Measurements from ENCODE around the gene ELOVL5. TPM values are rescaled to one million over a fixed set of nuclear protein-coding genes. Genes with fewer than 3 reads are reported as not detected.

The ELOVL5 gene
- total and polyA plus RNA-seq, 2 donors (not counting 1 experiment from before 2014, with no cell fraction given) = 128 to 144 TPM

- POLR2A ChIA-PET = no interaction called here
- Mint-ChIP-seq H3K4me1 (peaks cover 76% of the 10 kb centered on the region), H3K27ac (peak overlapping the region; percentile 47), H3K27me3 (no peaks in the 10 kb centered on the region), H3K9me3 (ENCODE audit: insufficient read depth) (peaks cover 4% of the 10 kb centered on the region), H3K4me3 (peak overlapping the region; percentile 17)
- H3K4me3 ChIP-seq (ENCODE audit: control extremely low read depth in 1 of 5, extremely low read depth in 1 of 5, insufficient read depth in 1 of 5, low read depth in 2 of 5, low read length in 4 of 5) = no peak overlapping the region
- H3K4me2 ChIP-seq (replicated peaks; ENCODE audit: low read depth, low read length, poor library complexity, severe bottlenecking) = no peak overlapping the region
- H3K79me2 ChIP-seq (ENCODE audit: control insufficient read depth, insufficient read depth, low read length) = peaks cover 7% of the 10 kb centered on the region
- H3K36me3 ChIP-seq (replicated peaks in 1 of 2; ENCODE audit: control extremely low read depth in 1 of 2, control insufficient read depth in 1 of 2, extremely low read depth in 1 of 2, insufficient read depth in 2 of 2, low read length in 1 of 2) = peaks cover 0 to 2% of the 10 kb centered on the region in 2 experiments
- DNase-seq (no peak), ATAC-seq (ENCODE audit: low read depth) (no peak)
- intact Hi-C loops (cut with micrococcal nuclease) = no loop called here
- no peaks in the 10 kb centered on the region for H3K27me3 ChIP-seq (replicated peaks in 1 of 4; ENCODE audit: control extremely low read depth in 1 of 4, control insufficient read depth in 3 of 4, insufficient read depth in 4 of 4, low read length in 3 of 4)
- peaks cover 0 to 19% (median 9%) of the 10 kb centered on the region in 3 donors for H3K9me3 ChIP-seq (ENCODE audit: control extremely low read depth in 1 of 3, control insufficient read depth in 2 of 3, insufficient read depth in 1 of 3, low read length in 2 of 3)
- H2AFZ ChIP-seq (ENCODE audit: insufficient read depth, low read depth, low read length, poor library complexity, severe bottlenecking) = no peak overlapping the region
- peaks cover 73 to 77% of the 10 kb centered on the region in 2 donors for H3K4me1 ChIP-seq (ENCODE audit: control insufficient read depth in 2 of 2, insufficient read depth in 2 of 2, low read length in 2 of 2)
- CTCF ChIA-PET = interaction anchor here (0.7 to 1.1 kb wide), 2 partner anchors 30 to 66 kb away, joined by 3 to 7 read pairs; no protein-coding TSS in a partner anchor
- no peak overlapping the region for H3K27ac ChIP-seq (ENCODE audit: low read length in 2 of 2)
- H4K20me1 ChIP-seq (ENCODE audit: control insufficient read depth, insufficient read depth, low read length, poor library complexity, severe bottlenecking) = no peaks in the 10 kb centered on the region
- WGBS (ENCODE audit: insufficient coverage) = 100% methylated on average over 2 of the region's 3 CpGs
- H3K9ac ChIP-seq (ENCODE audit: low read length) = no peak overlapping the region
- TF ChIP-seq EZH2 (IDR thresholded peaks at IDR 0.05; ENCODE audit: borderline replicate concordance, insufficient read depth, low read depth, low read length, poor library complexity, severe bottlenecking) = no peak
- TF ChIP-seq CTCF (IDR thresholded peaks at IDR 0.05) = no peak
These were observed 110.4 kb downstream of the ELOVL5 start for GRCh38 chr6:53238311-53238710.

GRCh38 chr6:53236241-53236640 is 112.5 kb downstream of the ELOVL5 start:
- DNase-seq (no peak), ATAC-seq (ENCODE audit: low read depth) (no peak)
- Histone ChIP-seq H4K20me1 (ENCODE audit: control insufficient read depth, insufficient read depth, low read length, poor library complexity, severe bottlenecking) (no peaks in the 10 kb centered on the region), H3K9ac (ENCODE audit: low read length) (peak overlapping the region; percentile 41), H3K9me3 (ENCODE audit: control extremely low read depth in 1 of 3, control insufficient read depth in 2 of 3, insufficient read depth in 1 of 3, low read length in 2 of 3) (peaks cover 0 to 18% (median 9%) of the 10 kb centered on the region in 3 donors), H3K36me3 (replicated peaks in 1 of 2; ENCODE audit: control extremely low read depth in 1 of 2, control insufficient read depth in 1 of 2, extremely low read depth in 1 of 2, insufficient read depth in 2 of 2, low read length in 1 of 2) (peaks cover 0 to 2% of the 10 kb centered on the region in 2 experiments), H3K4me2 (replicated peaks; ENCODE audit: low read depth, low read length, poor library complexity, severe bottlenecking) (peak overlapping the region; percentile 48), H3K79me2 (ENCODE audit: control insufficient read depth, insufficient read depth, low read length) (peaks cover 3% of the 10 kb centered on the region), H3K4me3 (ENCODE audit: control extremely low read depth in 1 of 5, extremely low read depth in 1 of 5, insufficient read depth in 1 of 5, low read depth in 2 of 5, low read length in 4 of 5) (peak overlapping the region in 2 of 5 experiments; percentile 3 to 25), H3K27me3 (replicated peaks in 1 of 4; ENCODE audit: control extremely low read depth in 1 of 4, control insufficient read depth in 3 of 4, insufficient read depth in 4 of 4, low read length in 3 of 4) (no peaks in the 10 kb centered on the region), H3K4me1 (ENCODE audit: control insufficient read depth in 2 of 2, insufficient read depth in 2 of 2, low read length in 2 of 2) (peaks cover 73 to 77% of the 10 kb centered on the region in 2 donors), H3K27ac (ENCODE audit: low read length in 2 of 2) (peak overlapping the region; percentile 70 to 80), H2AFZ (ENCODE audit: insufficient read depth, low read depth, low read length, poor library complexity, severe bottlenecking) (peak overlapping the region; percentile 59)
- TF ChIP-seq EZH2 (IDR thresholded peaks at IDR 0.05; ENCODE audit: borderline replicate concordance, insufficient read depth, low read depth, low read length, poor library complexity, severe bottlenecking) (no peak), CTCF (IDR thresholded peaks at IDR 0.05) (no peak)
- peak overlapping the region; percentile 91 for H3K27ac Mint-ChIP-seq
- no peaks in the 10 kb centered on the region for H3K27me3 Mint-ChIP-seq
- peaks cover 2% of the 10 kb centered on the region for H3K9me3 Mint-ChIP-seq (ENCODE audit: insufficient read depth)
- CTCF ChIA-PET = no interaction called here
- peak overlapping the region; percentile 80 for H3K4me3 Mint-ChIP-seq
- intact Hi-C loops (cut with micrococcal nuclease) = no loop called here
- peaks cover 77% of the 10 kb centered on the region for H3K4me1 Mint-ChIP-seq
- POLR2A ChIA-PET = no interaction called here
- 0% methylated on average over 1 of the region's 3 CpGs for WGBS (ENCODE audit: insufficient coverage)
